H9 (cell line): ENCODE results near the gene SLPI. TPM values are rescaled to one million over a fixed set of nuclear protein-coding genes. Genes with fewer than 3 reads are reported as not detected.
A peak's percentile ranks its signal among the peaks of the same experiment; 100 is the strongest.

ENCODE experiments used
- DNase-seq: peaks from one replicate; pipeline ENCODE4 v3.0.0-alpha.2; 2017
- H2AFZ ChIP-seq: one replicate; pipeline ENCODE4 v1.6.1; 2013; ENCODE audit warnings: mild to moderate bottlenecking, low read length, control low read depth, moderate library complexity
- H2AK5ac ChIP-seq: 2 replicates; pipeline ENCODE4 v1.6.1; 2013; ENCODE audit warnings: low read length, control low read depth, mixed read lengths; ENCODE audit not compliant: insufficient read length
- H2BK120ac ChIP-seq: one replicate; pipeline ENCODE4 v1.6.1; 2013; ENCODE audit warnings: low read depth, mild to moderate bottlenecking, low read length, control low read depth, inconsistent platforms; ENCODE audit not compliant: poor library complexity, severe bottlenecking
- H2BK12ac ChIP-seq: 2 replicates; pipeline ENCODE4 v1.6.1; 2013; ENCODE audit warnings: low read length, control low read depth, mixed read lengths, low read depth; ENCODE audit not compliant: insufficient read length
- H2BK15ac ChIP-seq: 2 replicates; pipeline ENCODE4 v1.6.1; 2013; ENCODE audit warnings: low read depth, low read length, control low read depth
- H2BK20ac ChIP-seq: one replicate; pipeline ENCODE4 v1.6.1; 2013; ENCODE audit warnings: low read depth, mild to moderate bottlenecking, low read length, control low read depth, inconsistent platforms; ENCODE audit not compliant: poor library complexity, severe bottlenecking
- H2BK5ac ChIP-seq: 2 replicates; pipeline ENCODE4 v1.6.1; 2013; ENCODE audit warnings: low read length, control low read depth, mixed read lengths; ENCODE audit not compliant: insufficient read length
- H3K14ac ChIP-seq: 2 replicates; pipeline ENCODE4 v1.6.1; 2013; ENCODE audit warnings: low read length, control low read depth; ENCODE audit not compliant: insufficient read depth
- H3K18ac ChIP-seq: 2 replicates; pipeline ENCODE4 v1.6.1; 2013; ENCODE audit warnings: low read depth, mild to moderate bottlenecking, mixed read lengths, low read length, control low read depth; ENCODE audit not compliant: insufficient read length
- H3K23ac ChIP-seq: 2 replicates; pipeline ENCODE4 v1.6.1; 2013; ENCODE audit warnings: low read length, control low read depth, mixed read lengths, low read depth; ENCODE audit not compliant: insufficient read length
- H3K23me2 ChIP-seq: 2 replicates; pipeline ENCODE4 v1.6.1; 2013; ENCODE audit warnings: low read depth, mild to moderate bottlenecking, mixed read lengths, low read length, control low read depth; ENCODE audit not compliant: insufficient read length, poor library complexity, severe bottlenecking
- H3K27ac ChIP-seq: 2 replicates; pipeline ENCODE4 v1.5.1; 2013; ENCODE audit warnings: low read length, control low read depth, mixed read lengths, low read depth; ENCODE audit not compliant: insufficient read length
- H3K27me3 ChIP-seq: 2 replicates; pipeline ENCODE4 v1.6.1; 2013; ENCODE audit warnings: low read length, control low read depth, inconsistent platforms; ENCODE audit not compliant: insufficient read depth
- H3K4ac ChIP-seq: 2 replicates; pipeline ENCODE4 v1.6.1; 2013; ENCODE audit warnings: low read depth, mild to moderate bottlenecking, control low read depth, inconsistent platforms, low read length, moderate library complexity
- H3K4me1 ChIP-seq: 2 replicates; pipeline ENCODE4 v1.6.1; 2013; ENCODE audit warnings: low read length, control low read depth, inconsistent platforms; ENCODE audit not compliant: insufficient read depth
- H3K4me2 ChIP-seq: 2 replicates; pipeline ENCODE4 v1.6.1; 2013; ENCODE audit warnings: low read length, control low read depth, mixed read lengths; ENCODE audit not compliant: insufficient read length, insufficient read depth
- H3K56ac ChIP-seq: 2 replicates; pipeline ENCODE4 v1.6.1; 2013; ENCODE audit warnings: low read depth, mild to moderate bottlenecking, mixed read lengths, low read length, control low read depth; ENCODE audit not compliant: insufficient read length
- H3K79me1 ChIP-seq: 2 replicates; pipeline ENCODE4 v1.6.1; 2013; ENCODE audit warnings: low read depth, mild to moderate bottlenecking, moderate library complexity, low read length, control low read depth, inconsistent platforms; ENCODE audit not compliant: insufficient read depth, poor library complexity, severe bottlenecking
- H3K79me2 ChIP-seq: 2 replicates; pipeline ENCODE4 v1.6.1; 2013; ENCODE audit warnings: low read length, control low read depth, inconsistent platforms; ENCODE audit not compliant: insufficient read depth
- H3K9ac ChIP-seq: 2 replicates; pipeline ENCODE4 v1.6.1; 2013; ENCODE audit warnings: low read length, control low read depth, mixed read lengths; ENCODE audit not compliant: insufficient read length; ENCODE audit errors: extremely low read depth
- H3K9me3 ChIP-seq: one replicate; pipeline ENCODE4 v1.6.1; 2013; ENCODE audit warnings: low read depth, low read length, inconsistent platforms; ENCODE audit not compliant: control insufficient read depth
- H3T11ph ChIP-seq: one replicate; pipeline ENCODE4 v1.6.1; 2013; ENCODE audit warnings: mild to moderate bottlenecking, low read length, control low read depth, inconsistent platforms
- H4K20me1 ChIP-seq: one replicate; pipeline ENCODE4 v1.6.1; 2013; ENCODE audit not compliant: control insufficient read depth, insufficient read length, insufficient read depth
- H4K5ac ChIP-seq: 2 replicates; pipeline ENCODE4 v1.6.1; 2013; ENCODE audit warnings: low read depth, mild to moderate bottlenecking, mixed read lengths, low read length, control low read depth; ENCODE audit not compliant: insufficient read length
- H4K8ac ChIP-seq: replicated peaks from 2 replicates; pipeline ENCODE4 v1.6.1; 2013; ENCODE audit warnings: low read length, control low read depth, mixed read lengths, low read depth; ENCODE audit not compliant: insufficient read length
- H4K91ac ChIP-seq: 2 replicates; pipeline ENCODE4 v1.6.1; 2013; ENCODE audit warnings: low read depth, mild to moderate bottlenecking, moderate library complexity, mixed read lengths, low read length, control low read depth; ENCODE audit not compliant: insufficient read length
- H3K27ac Mint-ChIP-seq, 3 experiments: 2 replicates in 2 of 3; 3 replicates in 1 of 3; pipeline ENCODE4 v1.8.0; 2020 to 2021; ENCODE audit warnings: mixed read lengths in 3 of 3, mild to moderate bottlenecking in 1 of 3, moderate library complexity in 1 of 3
- H3K27me3 Mint-ChIP-seq: 2 replicates; pipeline ENCODE4 v1.8.0; 2021; ENCODE audit warnings: low read depth, mild to moderate bottlenecking, moderate library complexity, mixed read lengths
- H3K36me3 Mint-ChIP-seq, 3 experiments: 2 replicates in 2 of 3; 3 replicates in 1 of 3; pipeline ENCODE4 v1.8.0; 2020 to 2021; ENCODE audit warnings: low read depth in 3 of 3, mixed read lengths in 3 of 3; ENCODE audit not compliant: insufficient read depth in 1 of 3
- H3K4me1 Mint-ChIP-seq, 2 experiments: 2 replicates each; pipeline ENCODE4 v1.8.0; 2020; ENCODE audit warnings: mixed read lengths in 2 of 2
- H3K4me3 Mint-ChIP-seq, 2 experiments: 2 replicates in 1 of 2; 3 replicates in 1 of 2; pipeline ENCODE4 v1.8.0; 2020 to 2021; ENCODE audit warnings: mild to moderate bottlenecking in 2 of 2, mixed read lengths in 2 of 2, moderate library complexity in 1 of 2
- H3K9me3 Mint-ChIP-seq, 2 experiments: 2 replicates in 1 of 2; 3 replicates in 1 of 2; pipeline ENCODE4 v1.8.0; 2020; ENCODE audit warnings: mild to moderate bottlenecking in 2 of 2, mixed read lengths in 2 of 2, moderate library complexity in 1 of 2
- WGBS: extraction: QIAGEN DNeasy Blood & Tissue Kit; methylation state at CpG from one replicate; pipeline ENCODE4 v1.1.7; 2013; ENCODE audit warnings: missing lambda C conversion rate, low lambda C conversion rate, mixed read lengths; ENCODE audit not compliant: insufficient read length; ENCODE audit errors: extremely low coverage; 5-methylcytosine and 5-hydroxymethylcytosine counted together
- total RNA-seq: library from RNA; stranded (reverse); gene quantifications from 2 replicates; pipeline ENCODE4 v1.2.1, GENCODE V29; 2021
- TF ChIP-seq, protein P1 (sequence below): fragments of 200-600 bp; sonication (generic); conservative IDR thresholded peaks from 3 replicates; pipeline ENCODE4 v1.8.0; 2021; ENCODE audit warnings: antibody characterized with exemption, mild to moderate bottlenecking

The SLPI gene
- total RNA-seq, 1 experiment from 2014 or later = not detected

DNA sequence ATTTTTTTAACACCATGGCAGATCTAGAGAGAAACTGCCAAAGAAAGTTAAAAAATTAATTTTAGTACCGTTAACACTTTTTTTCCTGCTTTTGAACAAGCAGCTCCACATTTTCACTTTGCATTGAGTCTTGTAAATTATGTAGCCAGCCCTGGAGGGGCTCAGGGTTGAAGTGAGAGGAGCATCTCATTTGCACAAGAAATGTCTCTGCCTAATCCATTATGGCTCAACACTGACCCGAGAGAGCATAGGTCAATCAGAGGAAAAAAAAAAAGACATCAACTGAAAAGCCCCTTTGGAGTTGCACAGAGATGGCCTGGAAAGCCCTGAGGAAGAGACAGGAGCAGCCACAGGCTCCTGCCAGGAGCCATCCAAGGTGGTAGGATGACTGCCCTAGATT lies 4.3 kb upstream of the SLPI start:
- Histone ChIP-seq H2BK5ac (no peak overlapping the region), H3K23me2 (no peaks in the 10 kb centered on the region), H3K23ac (no peak overlapping the region), H3K56ac (no peak overlapping the region), H3K27ac (no peak overlapping the region), H2AFZ (no peak overlapping the region), H3K27me3 (no peaks in the 10 kb centered on the region), H2BK12ac (no peak overlapping the region), H2BK15ac (no peak overlapping the region), H3K4me2 (no peak overlapping the region), H2BK20ac (no peak overlapping the region), H3K18ac (no peak overlapping the region), H3K9ac (no peak overlapping the region), H4K91ac (no peak overlapping the region), H4K8ac (no peak overlapping the region), H4K20me1 (no peaks in the 10 kb centered on the region), H2AK5ac (no peak overlapping the region), H3K79me1 (no peaks in the 10 kb centered on the region), H3K4ac (no peak overlapping the region), H4K5ac (no peak overlapping the region), H3K9me3 (no peaks in the 10 kb centered on the region), H3T11ph (no peak overlapping the region), H3K14ac (no peak overlapping the region), H2BK120ac (no peak overlapping the region), H3K79me2 (no peaks in the 10 kb centered on the region), H3K4me1 (peaks cover 4% of the 10 kb centered on the region; the same call in 1 of the 2 replicates)
- TF ChIP-seq, protein P1, sequence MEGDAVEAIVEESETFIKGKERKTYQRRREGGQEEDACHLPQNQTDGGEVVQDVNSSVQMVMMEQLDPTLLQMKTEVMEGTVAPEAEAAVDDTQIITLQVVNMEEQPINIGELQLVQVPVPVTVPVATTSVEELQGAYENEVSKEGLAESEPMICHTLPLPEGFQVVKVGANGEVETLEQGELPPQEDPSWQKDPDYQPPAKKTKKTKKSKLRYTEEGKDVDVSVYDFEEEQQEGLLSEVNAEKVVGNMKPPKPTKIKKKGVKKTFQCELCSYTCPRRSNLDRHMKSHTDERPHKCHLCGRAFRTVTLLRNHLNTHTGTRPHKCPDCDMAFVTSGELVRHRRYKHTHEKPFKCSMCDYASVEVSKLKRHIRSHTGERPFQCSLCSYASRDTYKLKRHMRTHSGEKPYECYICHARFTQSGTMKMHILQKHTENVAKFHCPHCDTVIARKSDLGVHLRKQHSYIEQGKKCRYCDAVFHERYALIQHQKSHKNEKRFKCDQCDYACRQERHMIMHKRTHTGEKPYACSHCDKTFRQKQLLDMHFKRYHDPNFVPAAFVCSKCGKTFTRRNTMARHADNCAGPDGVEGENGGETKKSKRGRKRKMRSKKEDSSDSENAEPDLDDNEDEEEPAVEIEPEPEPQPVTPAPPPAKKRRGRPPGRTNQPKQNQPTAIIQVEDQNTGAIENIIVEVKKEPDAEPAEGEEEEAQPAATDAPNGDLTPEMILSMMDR = no peak
- no peak for DNase-seq
- Mint-ChIP-seq H3K27ac (peak overlapping the region in 2 of 3 experiments; percentile 73 to 78; a peak in 2 of 7 replicates), H3K36me3 (no peaks in the 10 kb centered on the region), H3K4me1 (peaks cover 16 to 21% of the 10 kb centered on the region in 2 experiments), H3K27me3 (peaks cover 4% of the 10 kb centered on the region), H3K4me3 (no peak overlapping the region), H3K9me3 (no peaks in the 10 kb centered on the region)
- no CpG with 5 or more reads among the region's 2 CpGs for WGBS
